GM10248 (cell line): ENCODE data around the gene MIA2.
"Not testable (repeated sequence)": the region's sequence is repeated elsewhere in the genome, so short reads cannot be mapped to it uniquely, and the experiment has no call there.

Source experiments
- CTCF ChIA-PET: fragments of 300-600 bp; sonication (Branson Sonifier 250); formaldehyde crosslinking; extraction: SDS; loops from one replicate; lab custom pipeline; 2021; ENCODE audit warnings: antibody characterized with exemption; lab: Yijun Ruan, JAX
- POLR2A ChIA-PET: fragments of 350-650 bp; sonication (Branson Sonifier 250); formaldehyde crosslinking; extraction: SDS; loops from one replicate; lab custom pipeline; 2020; ENCODE audit warnings: antibody characterized with exemption; lab: Yijun Ruan, JAX
- DNase-seq: peaks from one replicate; pipeline ENCODE4 v3.0.0; 2012; ENCODE audit errors: extremely low spot score
- TF ChIP-seq, protein P1 (sequence below): IDR thresholded peaks from 2 replicates; pipeline ENCODE4 v1.5.1; 2012; ENCODE audit warnings: mild to moderate bottlenecking, low read depth; ENCODE audit errors: extremely low read depth, missing control alignments, control extremely low read depth

MIA2 gene

DNA sequence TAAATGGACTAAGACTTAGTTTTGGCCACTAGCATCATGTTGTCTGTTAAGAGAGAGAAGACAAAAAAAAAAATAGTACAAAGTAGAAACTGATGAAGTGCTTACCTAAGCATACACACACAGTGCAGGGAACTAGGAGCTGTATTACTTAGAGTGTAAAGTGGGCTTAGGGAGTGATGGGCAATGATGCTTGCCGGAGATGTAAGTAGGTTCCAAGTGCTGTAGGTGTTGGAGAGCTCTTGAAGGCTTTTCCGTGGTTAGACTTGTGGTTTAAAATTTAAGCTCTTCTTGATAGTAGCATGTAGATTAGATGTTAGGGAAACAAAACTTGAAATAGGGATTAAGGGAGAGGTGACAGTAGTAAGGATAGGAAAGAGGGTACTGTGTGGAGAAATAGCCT lies 34.7 kb downstream of the MIA2 start:
- TF ChIP-seq, protein P1, sequence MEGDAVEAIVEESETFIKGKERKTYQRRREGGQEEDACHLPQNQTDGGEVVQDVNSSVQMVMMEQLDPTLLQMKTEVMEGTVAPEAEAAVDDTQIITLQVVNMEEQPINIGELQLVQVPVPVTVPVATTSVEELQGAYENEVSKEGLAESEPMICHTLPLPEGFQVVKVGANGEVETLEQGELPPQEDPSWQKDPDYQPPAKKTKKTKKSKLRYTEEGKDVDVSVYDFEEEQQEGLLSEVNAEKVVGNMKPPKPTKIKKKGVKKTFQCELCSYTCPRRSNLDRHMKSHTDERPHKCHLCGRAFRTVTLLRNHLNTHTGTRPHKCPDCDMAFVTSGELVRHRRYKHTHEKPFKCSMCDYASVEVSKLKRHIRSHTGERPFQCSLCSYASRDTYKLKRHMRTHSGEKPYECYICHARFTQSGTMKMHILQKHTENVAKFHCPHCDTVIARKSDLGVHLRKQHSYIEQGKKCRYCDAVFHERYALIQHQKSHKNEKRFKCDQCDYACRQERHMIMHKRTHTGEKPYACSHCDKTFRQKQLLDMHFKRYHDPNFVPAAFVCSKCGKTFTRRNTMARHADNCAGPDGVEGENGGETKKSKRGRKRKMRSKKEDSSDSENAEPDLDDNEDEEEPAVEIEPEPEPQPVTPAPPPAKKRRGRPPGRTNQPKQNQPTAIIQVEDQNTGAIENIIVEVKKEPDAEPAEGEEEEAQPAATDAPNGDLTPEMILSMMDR = no peak
- POLR2A ChIA-PET = no interaction called here
- DNase-seq = no peak
- CTCF ChIA-PET = interaction anchor here (1.1 to 1.6 kb wide), 3 partner anchors 40 to 200 kb away, joined by 3 to 5 read pairs (median 4); no protein-coding TSS in a partner anchor

DNA sequence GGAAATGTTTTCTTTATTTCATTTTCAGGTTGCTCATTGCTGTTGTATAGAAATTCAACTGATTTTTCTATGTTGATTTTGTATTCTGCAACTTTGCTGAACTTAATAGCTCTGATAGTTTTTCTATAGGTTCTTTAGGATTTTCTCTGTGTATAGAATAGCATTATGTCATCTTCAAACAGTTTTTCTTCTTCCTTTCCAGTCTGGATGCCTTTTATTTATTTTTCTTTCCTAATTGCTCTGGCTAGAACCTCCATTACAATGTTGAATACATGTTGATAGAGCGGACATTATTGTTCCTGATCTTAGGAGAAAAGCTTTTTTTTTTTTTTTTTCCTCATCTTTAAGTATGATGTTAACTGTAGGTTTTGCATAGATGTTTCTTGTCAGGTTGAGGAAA lies 39.2 kb downstream of the MIA2 start:
- POLR2A ChIA-PET = no interaction called here
- CTCF ChIA-PET = no interaction called here
- TF ChIP-seq, protein P1 = no peak
- DNase-seq = no peak

GRCh38 chr14:39275395-39275794 lies 41.7 kb downstream of the MIA2 start:
- TF ChIP-seq, protein P1 = no peak
- ChIA-PET POLR2A (no interaction called here), CTCF (interaction anchor here (1.1 to 2.0 kb wide), 3 partner anchors 16 to 44 kb away, joined by 3 to 5 read pairs (median 3); no protein-coding TSS in a partner anchor)
- DNase-seq = no peak

DNA sequence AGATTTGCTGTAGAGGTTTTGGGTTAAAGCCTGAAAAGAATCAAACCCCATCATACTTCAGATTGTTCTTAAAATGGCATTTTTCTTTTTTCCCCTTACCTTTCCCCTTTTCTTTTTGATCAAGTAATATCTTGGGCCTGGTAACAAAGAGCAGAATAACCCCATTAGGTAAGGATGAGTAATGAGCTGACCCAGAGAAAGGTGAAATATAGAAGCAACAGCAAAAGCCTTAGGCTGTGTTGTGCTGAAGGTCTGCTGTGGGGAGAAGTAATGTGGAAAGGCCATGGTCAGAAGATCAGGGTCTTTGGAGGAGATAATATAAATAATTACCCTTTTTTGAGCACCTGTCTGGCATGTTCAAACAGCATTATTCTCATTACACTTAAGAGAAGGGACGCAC lies 42.3 kb downstream of the MIA2 start:
- ChIA-PET CTCF (interaction anchor here (1.1 to 2.0 kb wide), 2 partner anchors 15 to 18 kb away, joined by 3 to 5 read pairs; no protein-coding TSS in a partner anchor), POLR2A (no interaction called here)
- DNase-seq = no peak
- TF ChIP-seq, protein P1 = no peak

- DNase-seq = no peak
- ChIA-PET CTCF (interaction anchor here (2.0 kb wide), 1 partner anchor 15 kb away, joined by 5 read pairs; no protein-coding TSS in a partner anchor), POLR2A (no interaction called here)
- TF ChIP-seq, protein P1 = no peak
Observed at GRCh38 chr14:39276579-39277114, 42.9 kb downstream of the MIA2 start.

- CTCF ChIA-PET = no interaction called here
- POLR2A ChIA-PET = no interaction called here
- no peak for DNase-seq
- TF ChIP-seq, protein P1 = no peak
Observed at GRCh38 chr14:39279515-39279914, 45.8 kb downstream of the MIA2 start.

GRCh38 chr14:39280678-39281077 lies 47.0 kb downstream of the MIA2 start:
- DNase-seq, POLR2A ChIA-PET, CTCF ChIA-PET: not testable (repeated sequence)
